ENCODE results near the gene ASTN1.

- TF ChIP-seq CTCF (conservative IDR thresholded peaks at IDR 0.05; ENCODE audit: low read length) = no peak
- no peak for TF ChIP-seq EZH2phosphoT487 (IDR thresholded peaks at IDR 0.05; ENCODE audit: borderline replicate concordance)
Measured at GRCh38 chr1:177126267-177126666, 38.2 kb downstream of the ASTN1 start.

Data from Loucy (cell line).